ENCODE measurements around the gene WDR6.

The WDR6 gene

GRCh38 chr3:49028298-49028672 lies 21.1 kb downstream of the WDR6 start:
- 100% methylated on average over 4 of the region's 4 CpGs for WGBS
- H2BK15ac ChIP-seq (ENCODE audit: low read depth, poor library complexity, severe bottlenecking) = no peak overlapping the region

GRCh38 chr3:49028673-49029562 lies 21.7 kb downstream of the WDR6 start, which contains the start of gene IMPDH2:
TSS of gene IMPDH2 (minus strand) at chr3:49029398. CDS start at chr3:49029350, 48 bp downstream.
- 7% methylated on average over 55 of the region's 55 CpGs for WGBS
- H2BK12ac ChIP-seq (ENCODE audit: low read length in 2 of 2) = peak within 1 kb of the TSS in 1 of 2 experiments; percentile 17

More at GRCh38 chr3:49028298-49028672, 21.1 kb downstream of the WDR6 start:
- Histone ChIP-seq H3K4ac (ENCODE audit: low read depth in 1 of 2, low read length in 2 of 2) (peak overlapping the region in 1 of 2 experiments; percentile 88), H2AK5ac (ENCODE audit: low read length, severe bottlenecking) (no peak overlapping the region), H3K4me1 (ENCODE audit: control insufficient read depth, insufficient read depth, low read depth, low read length) (peaks cover 14% of the 10 kb centered on the region), H3K79me1 (replicated peaks; ENCODE audit: low read length, poor library complexity, severe bottlenecking) (peaks cover 37% of the 10 kb centered on the region), H3K36me3 (ENCODE audit: control insufficient read depth in 1 of 2, insufficient read depth in 2 of 2, low read depth in 1 of 2, low read length in 2 of 2) (peaks cover 86 to 88% of the 10 kb centered on the region in 2 experiments), H3K9ac (ENCODE audit: low read length) (peak overlapping the region; percentile 95), H3K18ac (ENCODE audit: low read depth in 1 of 2, low read length in 2 of 2) (no peak overlapping the region), H3K27me3 (ENCODE audit: control insufficient read depth in 1 of 2, insufficient read depth in 1 of 2, low read length in 2 of 2) (no peaks in the 10 kb centered on the region), H3K4me2 (ENCODE audit: low read length, poor library complexity, severe bottlenecking) (peak overlapping the region; percentile 51), H3K23ac (ENCODE audit: low read length in 2 of 2) (no peak overlapping the region), H3K14ac (ENCODE audit: low read length in 2 of 2) (peak overlapping the region in 1 of 2 experiments; percentile 82), H4K8ac (ENCODE audit: low read length) (no peak overlapping the region), H3K27ac (ENCODE audit: low read length, poor library complexity, severe bottlenecking) (no peak overlapping the region), H2BK120ac (ENCODE audit: low read depth, low read length) (no peak overlapping the region), H2BK12ac (ENCODE audit: low read length in 2 of 2) (no peak overlapping the region), H2AFZ (ENCODE audit: low read depth, low read length) (no peak overlapping the region), H3K4me3 (ENCODE audit: insufficient read depth in 1 of 2, low read depth in 1 of 2, low read length in 2 of 2) (peak overlapping the region in 1 of 2 experiments; percentile 92), H3K9me3 (ENCODE audit: control insufficient read depth, low read length) (no peaks in the 10 kb centered on the region), H2BK5ac (ENCODE audit: low read depth, low read length, poor library complexity, severe bottlenecking) (no peak overlapping the region), H4K91ac (ENCODE audit: low read length) (no peak overlapping the region)
- DNase-seq = no peak

GRCh38 chr3:49029563-49029884 lies 22.3 kb downstream of the WDR6 start:
- no peak overlapping the region for H3K18ac ChIP-seq (ENCODE audit: low read depth in 1 of 2, low read length in 2 of 2)
- H3K23ac ChIP-seq (ENCODE audit: low read length in 2 of 2) = no peak overlapping the region
- no peak for DNase-seq
- WGBS = 0% methylated on average over 3 of the region's 7 CpGs
- no peak overlapping the region for H3K4me2 ChIP-seq (ENCODE audit: low read length, poor library complexity, severe bottlenecking)
- no peak overlapping the region for H4K8ac ChIP-seq (ENCODE audit: low read length)
- no peaks in the 10 kb centered on the region for H3K9me3 ChIP-seq (ENCODE audit: control insufficient read depth, low read length)
- no peak overlapping the region for H2BK15ac ChIP-seq (ENCODE audit: low read depth, poor library complexity, severe bottlenecking)
- no peak overlapping the region for H2BK5ac ChIP-seq (ENCODE audit: low read depth, low read length, poor library complexity, severe bottlenecking)
- H2AK5ac ChIP-seq (ENCODE audit: low read length, severe bottlenecking) = no peak overlapping the region
- H3K79me1 ChIP-seq (replicated peaks; ENCODE audit: low read length, poor library complexity, severe bottlenecking) = peaks cover 39% of the 10 kb centered on the region
- no peak overlapping the region for H2BK120ac ChIP-seq (ENCODE audit: low read depth, low read length)
- no peaks in the 10 kb centered on the region for H3K27me3 ChIP-seq (ENCODE audit: control insufficient read depth in 1 of 2, insufficient read depth in 1 of 2, low read length in 2 of 2)
- H3K36me3 ChIP-seq (ENCODE audit: control insufficient read depth in 1 of 2, insufficient read depth in 2 of 2, low read depth in 1 of 2, low read length in 2 of 2) = peaks cover 82 to 84% of the 10 kb centered on the region in 2 experiments
- H2AFZ ChIP-seq (ENCODE audit: low read depth, low read length) = no peak overlapping the region
- H3K4me1 ChIP-seq (ENCODE audit: control insufficient read depth, insufficient read depth, low read depth, low read length) = peaks cover 12% of the 10 kb centered on the region
- H4K91ac ChIP-seq (ENCODE audit: low read length) = no peak overlapping the region
- peak overlapping the region; percentile 95 for H3K9ac ChIP-seq (ENCODE audit: low read length)
- no peak overlapping the region for H2BK12ac ChIP-seq (ENCODE audit: low read length in 2 of 2)
- H3K27ac ChIP-seq (ENCODE audit: low read length, poor library complexity, severe bottlenecking) = no peak overlapping the region
- H3K4ac ChIP-seq (ENCODE audit: low read depth in 1 of 2, low read length in 2 of 2) = no peak overlapping the region
- no peak overlapping the region for H3K14ac ChIP-seq (ENCODE audit: low read length in 2 of 2)
- peak overlapping the region in 1 of 2 experiments; percentile 92 for H3K4me3 ChIP-seq (ENCODE audit: insufficient read depth in 1 of 2, low read depth in 1 of 2, low read length in 2 of 2)

More at GRCh38 chr3:49028673-49029562, 21.7 kb downstream of the WDR6 start, which contains the start of gene IMPDH2:
- Histone ChIP-seq H3K23ac (ENCODE audit: low read length in 2 of 2) (no peak within 1 kb of the TSS), H4K8ac (ENCODE audit: low read length) (peak within 1 kb of the TSS; percentile 69), H3K27ac (ENCODE audit: low read length, poor library complexity, severe bottlenecking) (peak within 1 kb of the TSS; percentile 12), H2BK15ac (ENCODE audit: low read depth, poor library complexity, severe bottlenecking) (no peak within 1 kb of the TSS), H2AFZ (ENCODE audit: low read depth, low read length) (no peak within 1 kb of the TSS), H3K4ac (ENCODE audit: low read depth in 1 of 2, low read length in 2 of 2) (peak within 1 kb of the TSS; percentile 71 to 88), H3K36me3 (ENCODE audit: control insufficient read depth in 1 of 2, insufficient read depth in 2 of 2, low read depth in 1 of 2, low read length in 2 of 2) (peaks cover 82 to 85% of the 10 kb centered on the region in 2 experiments), H4K91ac (ENCODE audit: low read length) (peak within 1 kb of the TSS; percentile 92), H3K4me3 (ENCODE audit: insufficient read depth in 1 of 2, low read depth in 1 of 2, low read length in 2 of 2) (peak within 1 kb of the TSS; percentile 63 to 92), H3K4me2 (ENCODE audit: low read length, poor library complexity, severe bottlenecking) (peak within 1 kb of the TSS; percentile 51), H2BK120ac (ENCODE audit: low read depth, low read length) (no peak within 1 kb of the TSS), H3K4me1 (ENCODE audit: control insufficient read depth, insufficient read depth, low read depth, low read length) (peaks cover 12% of the 10 kb centered on the region), H2BK5ac (ENCODE audit: low read depth, low read length, poor library complexity, severe bottlenecking) (no peak within 1 kb of the TSS), H3K79me1 (replicated peaks; ENCODE audit: low read length, poor library complexity, severe bottlenecking) (peaks cover 36% of the 10 kb centered on the region), H3K14ac (ENCODE audit: low read length in 2 of 2) (peak within 1 kb of the TSS in 1 of 2 experiments; percentile 82), H3K9ac (ENCODE audit: low read length) (peak within 1 kb of the TSS; percentile 95), H3K9me3 (ENCODE audit: control insufficient read depth, low read length) (no peaks in the 10 kb centered on the region), H3K18ac (ENCODE audit: low read depth in 1 of 2, low read length in 2 of 2) (peak within 1 kb of the TSS; percentile 92 to 95), H2AK5ac (ENCODE audit: low read length, severe bottlenecking) (peak within 1 kb of the TSS; percentile 5), H3K27me3 (ENCODE audit: control insufficient read depth in 1 of 2, insufficient read depth in 1 of 2, low read length in 2 of 2) (no peaks in the 10 kb centered on the region)
- DNase-seq = peak; percentile 93

GRCh38 chr3:49030321-49030720 lies 23.1 kb downstream of the WDR6 start:
- H3K9ac ChIP-seq (ENCODE audit: low read length) = peak overlapping the region; percentile 95
- peaks cover 12% of the 10 kb centered on the region for H3K4me1 ChIP-seq (ENCODE audit: control insufficient read depth, insufficient read depth, low read depth, low read length)
- H4K91ac ChIP-seq (ENCODE audit: low read length) = no peak overlapping the region
- no peak for DNase-seq
- peaks cover 38% of the 10 kb centered on the region for H3K79me1 ChIP-seq (replicated peaks; ENCODE audit: low read length, poor library complexity, severe bottlenecking)
- H3K18ac ChIP-seq (ENCODE audit: low read depth in 1 of 2, low read length in 2 of 2) = no peak overlapping the region
- H3K27me3 ChIP-seq (ENCODE audit: control insufficient read depth in 1 of 2, insufficient read depth in 1 of 2, low read length in 2 of 2) = no peaks in the 10 kb centered on the region
- H3K4ac ChIP-seq (ENCODE audit: low read depth in 1 of 2, low read length in 2 of 2) = no peak overlapping the region
- H3K14ac ChIP-seq (ENCODE audit: low read length in 2 of 2) = no peak overlapping the region
- no peak overlapping the region for H4K8ac ChIP-seq (ENCODE audit: low read length)
- H2BK120ac ChIP-seq (ENCODE audit: low read depth, low read length) = no peak overlapping the region
- H3K4me3 ChIP-seq (ENCODE audit: insufficient read depth in 1 of 2, low read depth in 1 of 2, low read length in 2 of 2) = no peak overlapping the region
- no peak overlapping the region for H3K27ac ChIP-seq (ENCODE audit: low read length, poor library complexity, severe bottlenecking)
- H2AK5ac ChIP-seq (ENCODE audit: low read length, severe bottlenecking) = no peak overlapping the region
- no peak overlapping the region for H2AFZ ChIP-seq (ENCODE audit: low read depth, low read length)
- H3K36me3 ChIP-seq (ENCODE audit: control insufficient read depth in 1 of 2, insufficient read depth in 2 of 2, low read depth in 1 of 2, low read length in 2 of 2) = peaks cover 76 to 82% of the 10 kb centered on the region in 2 experiments
- no peak overlapping the region for H3K23ac ChIP-seq (ENCODE audit: low read length in 2 of 2)
- no peak overlapping the region for H3K4me2 ChIP-seq (ENCODE audit: low read length, poor library complexity, severe bottlenecking)
- H2BK5ac ChIP-seq (ENCODE audit: low read depth, low read length, poor library complexity, severe bottlenecking) = no peak overlapping the region
- H2BK15ac ChIP-seq (ENCODE audit: low read depth, poor library complexity, severe bottlenecking) = no peak overlapping the region
- no peak overlapping the region for H2BK12ac ChIP-seq (ENCODE audit: low read length in 2 of 2)
- WGBS = 93% methylated on average over 6 of the region's 6 CpGs
- H3K9me3 ChIP-seq (ENCODE audit: control insufficient read depth, low read length) = no peaks in the 10 kb centered on the region
